GM19238 (cell line): ENCODE data around the gene SIRT6.
"Not testable (repeated sequence)": the region's sequence is repeated elsewhere in the genome, so short reads cannot be mapped to it uniquely, and the experiment has no call there.

ENCODE experiments used
- DNase-seq: peaks from one replicate; pipeline ENCODE4 v3.0.0; 2011; ENCODE audit warnings: low spot score; ENCODE audit not compliant: insufficient read length

The SIRT6 gene

DNA sequence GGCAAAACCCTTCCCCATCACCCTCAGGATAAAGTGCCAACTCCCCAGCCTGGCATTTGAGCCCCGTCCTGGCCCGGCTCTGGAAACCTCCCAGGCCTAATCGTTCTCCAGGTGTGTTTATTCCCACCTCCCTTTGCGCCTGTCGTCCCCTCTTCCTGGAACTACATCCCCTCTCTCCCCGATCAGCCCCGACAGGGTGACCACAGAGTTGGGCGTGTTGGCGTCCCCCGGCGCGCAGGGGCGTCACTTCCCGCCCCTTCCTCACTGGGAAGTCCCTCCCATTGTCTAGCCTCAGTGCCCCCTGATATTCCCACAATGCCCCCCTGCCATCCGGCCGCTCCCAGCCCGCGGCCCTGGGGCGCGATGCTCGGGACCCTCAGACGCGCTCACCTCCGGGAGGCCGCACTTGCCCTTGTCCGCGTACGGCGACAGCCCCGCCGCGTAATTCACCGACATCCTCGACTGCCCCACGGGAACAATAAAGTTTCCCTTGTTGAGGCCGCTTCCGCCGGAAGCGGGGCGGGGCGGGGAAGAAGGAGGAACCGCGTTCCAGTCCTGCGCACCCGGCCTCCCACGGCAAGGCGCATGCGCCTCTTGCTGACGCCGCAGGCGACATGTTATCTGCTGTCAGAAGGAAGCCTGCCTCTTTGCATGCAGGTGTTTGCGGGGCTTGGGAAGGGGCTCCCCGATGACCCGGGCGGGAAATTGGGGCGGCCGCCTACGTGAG, at the start of gene SIRT6, which contains the start of gene ANKRD24:
Gene SIRT6 (minus strand): TSS at position 480 of the 727 bp plus-strand sequence. CDS start 24 bp downstream, at position 456.
Gene ANKRD24 (plus strand): TSS at position 606 of the 727 bp plus-strand sequence. CDS start 3,737 bp downstream, outside the sequence.
- DNase-seq = peak; percentile 98

DNA sequence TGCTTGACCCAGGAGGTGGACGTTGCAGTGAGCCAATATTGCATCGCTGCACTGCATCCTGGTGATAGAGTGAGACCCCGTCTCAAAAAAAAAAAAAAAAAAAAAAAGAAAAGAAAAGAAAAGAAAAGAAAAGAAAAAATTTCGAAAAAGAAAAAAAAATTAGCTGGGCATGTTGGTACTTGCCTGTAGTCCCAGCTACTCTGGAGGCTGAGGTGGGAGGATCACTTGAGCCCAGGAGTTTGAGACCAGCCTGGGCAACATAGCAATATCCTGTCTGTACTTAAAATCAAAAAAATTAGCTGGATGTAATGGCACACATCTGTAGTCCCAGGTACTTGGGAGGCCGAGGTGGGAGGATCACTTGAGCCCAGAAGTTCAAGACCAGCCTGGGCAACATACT, 49.8 kb upstream of the SIRT6 start:
- DNase-seq = not testable (repeated sequence)

DNA sequence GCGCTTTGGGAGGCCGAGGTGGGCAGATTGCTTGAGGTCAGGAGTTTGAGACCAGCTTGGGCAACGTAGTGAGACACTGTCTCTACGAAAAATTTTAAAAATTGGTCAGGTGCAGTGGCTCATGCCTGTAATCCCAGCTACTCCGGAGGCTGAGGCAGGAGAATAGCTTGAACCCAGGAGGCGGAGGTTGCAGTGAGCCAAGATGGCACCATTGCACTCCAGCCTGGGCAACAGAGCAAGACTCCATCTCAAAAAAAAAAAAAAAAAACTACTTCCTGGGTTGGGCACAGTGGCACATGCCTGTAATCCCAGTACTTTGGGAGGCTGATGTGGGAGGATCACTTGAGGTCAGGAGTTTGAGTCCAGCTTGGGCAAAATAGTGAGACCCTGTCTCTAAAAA, 49.2 kb upstream of the SIRT6 start:
- not testable (repeated sequence) for DNase-seq

DNA sequence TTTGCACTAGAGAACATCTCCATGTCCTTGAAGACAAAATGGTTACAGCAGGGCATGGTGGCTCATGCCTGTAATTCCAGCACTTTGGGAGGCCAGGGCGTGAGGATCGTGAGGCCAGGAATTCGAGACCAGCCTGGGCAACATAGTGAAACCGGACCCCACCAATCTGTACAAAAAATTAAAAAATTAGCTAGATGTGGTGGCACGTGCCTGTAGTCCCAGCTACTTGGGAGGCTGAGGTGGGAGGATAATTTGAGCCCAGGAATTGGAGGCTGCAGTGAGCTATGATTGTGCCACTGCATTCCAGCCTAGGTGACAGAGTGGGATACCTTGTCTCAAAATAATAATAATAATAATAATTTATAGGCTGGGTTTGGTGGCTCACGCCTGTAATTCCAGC, 47.9 kb upstream of the SIRT6 start:
- not testable (repeated sequence) for DNase-seq

DNA sequence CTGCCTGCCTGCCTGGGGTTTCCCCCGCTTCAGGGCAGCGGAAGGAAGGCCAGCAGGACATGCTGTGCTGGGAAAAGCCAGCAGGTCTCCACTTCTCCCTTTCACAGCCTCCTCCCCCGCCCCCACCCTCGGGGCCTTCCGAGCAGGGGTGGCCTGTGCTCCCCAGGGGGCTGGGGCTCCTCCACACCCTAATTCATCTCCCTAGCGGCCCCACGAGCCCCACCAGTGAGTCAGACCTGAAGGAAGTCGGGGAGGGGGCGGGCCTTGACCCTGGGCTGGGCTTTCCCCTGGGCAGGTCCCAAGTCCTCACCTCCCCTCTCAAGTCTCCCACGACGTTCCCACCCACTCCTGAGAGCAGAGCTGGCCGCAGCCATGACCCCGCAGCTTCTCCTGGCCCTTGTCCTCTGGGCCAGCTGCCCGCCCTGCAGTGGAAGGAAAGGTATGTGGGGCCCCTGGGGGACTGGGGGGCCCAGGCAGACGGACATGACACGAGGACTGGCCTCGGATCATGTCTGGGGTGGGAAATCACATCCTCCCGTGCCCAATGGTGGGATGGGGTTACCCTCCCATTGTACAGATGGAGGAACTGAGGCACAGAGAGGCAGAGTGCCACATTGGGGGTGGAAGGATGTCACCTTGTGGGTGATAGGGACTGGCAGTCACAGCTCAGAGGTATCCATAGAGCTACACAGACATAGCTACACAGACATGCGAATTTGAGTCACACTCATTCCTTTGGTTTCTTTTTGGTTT, 47.0 kb upstream of the SIRT6 start, which contains the start of gene EBI3:
Gene EBI3 (plus strand): TSS at position 345 of the 753 bp plus-strand sequence. CDS start 28 bp downstream, at position 373.
- DNase-seq = peak; percentile 74

DNA sequence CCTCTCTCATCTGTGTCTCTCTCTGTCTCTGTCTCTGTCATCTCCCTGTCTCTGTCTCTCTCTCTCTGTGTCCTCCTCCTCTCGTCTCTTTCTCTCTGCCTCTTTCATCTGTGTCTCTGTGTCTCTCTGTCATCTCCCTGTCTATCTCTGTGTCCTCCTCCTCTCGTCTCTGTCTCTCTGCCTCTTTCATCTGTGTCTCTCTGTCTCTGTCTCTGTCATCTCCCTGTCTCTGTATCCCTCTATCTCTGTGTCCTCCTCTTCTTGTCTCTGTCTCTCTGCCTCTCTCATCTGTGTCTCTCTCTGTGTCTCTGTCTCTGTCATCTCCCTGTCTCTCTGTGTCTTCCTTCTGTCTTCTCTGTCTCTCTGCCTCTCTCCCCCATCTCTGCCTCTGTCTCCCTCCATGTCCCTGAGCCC, 46.4 kb upstream of the SIRT6 start:
- DNase-seq = no peak

DNA sequence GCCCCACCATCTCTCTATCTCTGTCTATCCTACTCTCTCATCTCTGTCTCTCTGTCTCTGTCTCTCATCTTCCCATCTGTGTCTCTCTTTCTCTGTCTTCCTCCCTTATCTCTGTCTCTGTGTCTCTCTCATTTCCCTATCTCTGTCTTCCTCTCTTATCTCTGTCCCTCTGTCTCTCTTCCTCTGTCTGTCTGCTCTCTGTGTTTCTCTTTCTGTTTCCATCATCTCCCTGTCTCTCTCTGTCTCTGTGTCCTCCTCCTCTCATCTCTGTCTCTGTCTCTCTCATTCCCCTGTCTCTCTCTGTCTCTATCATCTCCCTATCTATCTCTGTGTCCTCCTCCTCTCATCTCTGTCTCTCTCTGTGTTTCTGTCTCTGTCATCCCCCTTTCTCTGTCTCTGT, 45.4 kb upstream of the SIRT6 start:
- DNase-seq = no peak

DNA sequence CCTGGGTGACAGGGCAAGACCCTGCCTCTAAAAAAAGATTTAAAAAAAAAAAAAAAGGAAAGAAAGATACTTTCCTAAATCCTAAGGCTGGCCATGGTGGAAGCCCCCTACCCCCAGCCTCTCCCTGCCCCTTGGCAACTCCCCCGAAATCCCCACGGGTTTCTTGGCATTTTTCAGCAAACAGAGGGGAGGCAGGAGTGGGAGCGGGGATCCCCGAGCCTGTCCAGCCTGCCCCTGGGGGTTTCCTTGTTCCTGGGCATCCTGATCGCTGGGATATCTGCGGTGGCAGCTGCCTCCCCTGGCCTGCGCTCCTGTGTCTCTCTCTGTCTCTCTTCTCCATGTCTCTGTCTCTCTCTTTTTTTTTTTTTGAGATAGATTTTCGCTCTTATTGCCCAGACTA, 43.5 kb upstream of the SIRT6 start:
- DNase-seq = no peak

DNA sequence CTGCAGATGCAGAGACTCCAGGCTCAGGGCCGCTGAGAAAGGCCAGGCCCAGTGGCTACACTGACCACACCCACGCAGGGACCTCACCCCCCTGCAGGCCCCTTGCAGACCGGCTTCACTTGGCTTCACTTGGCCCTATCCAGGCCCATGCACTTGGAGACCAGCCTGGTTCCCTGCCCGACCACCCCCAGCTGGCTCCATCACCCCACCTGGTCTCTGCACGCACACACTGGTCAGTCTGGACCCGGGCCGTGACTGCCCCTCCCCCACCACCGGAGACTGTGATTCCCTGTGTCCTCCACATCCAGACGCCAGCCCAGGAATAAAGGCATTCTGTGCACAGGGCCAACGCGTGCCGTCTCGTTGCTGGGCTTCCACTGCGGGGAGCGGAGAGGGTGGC, 42.1 kb upstream of the SIRT6 start:
- DNase-seq = no peak

DNA sequence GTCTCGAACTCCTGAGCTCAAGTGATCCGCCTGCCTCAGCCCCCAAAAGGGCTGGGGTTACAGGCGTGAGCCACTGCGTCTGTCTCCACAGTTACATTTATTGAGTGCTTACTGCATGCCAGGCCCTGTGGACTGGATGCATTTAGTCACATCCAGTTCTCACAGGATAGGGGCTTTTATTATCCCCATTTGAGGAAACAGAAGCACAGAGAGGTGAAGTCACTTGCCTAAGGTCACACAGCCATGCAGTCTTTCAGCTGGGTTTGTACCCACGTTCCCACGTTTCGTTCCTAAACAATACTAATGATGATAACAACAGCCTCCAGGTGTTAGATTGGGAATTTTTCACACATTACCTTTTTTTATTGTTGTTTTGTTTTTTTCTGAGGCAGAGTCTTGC, 37.8 kb upstream of the SIRT6 start:
- no peak for DNase-seq

DNA sequence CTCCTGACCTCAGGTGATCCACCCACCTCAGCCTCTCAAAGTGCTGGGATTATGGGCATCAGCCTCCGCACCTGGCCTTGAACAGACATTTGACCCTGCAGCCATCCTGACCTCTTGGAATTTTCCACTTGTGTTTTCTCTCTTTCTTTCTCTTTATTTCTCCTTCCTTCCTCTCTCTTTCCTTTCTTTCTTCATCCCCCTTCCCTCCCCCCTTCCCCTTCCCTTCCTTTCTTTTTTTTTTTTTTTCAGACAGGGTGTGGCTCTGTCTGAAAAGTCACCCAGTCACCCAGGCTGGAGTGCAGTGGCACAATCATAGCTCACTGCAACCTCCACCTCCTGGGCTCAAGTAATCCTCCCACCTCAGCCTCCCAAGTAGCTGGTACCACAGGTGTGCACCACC, 36.2 kb upstream of the SIRT6 start:
- DNase-seq = not testable (repeated sequence)

DNA sequence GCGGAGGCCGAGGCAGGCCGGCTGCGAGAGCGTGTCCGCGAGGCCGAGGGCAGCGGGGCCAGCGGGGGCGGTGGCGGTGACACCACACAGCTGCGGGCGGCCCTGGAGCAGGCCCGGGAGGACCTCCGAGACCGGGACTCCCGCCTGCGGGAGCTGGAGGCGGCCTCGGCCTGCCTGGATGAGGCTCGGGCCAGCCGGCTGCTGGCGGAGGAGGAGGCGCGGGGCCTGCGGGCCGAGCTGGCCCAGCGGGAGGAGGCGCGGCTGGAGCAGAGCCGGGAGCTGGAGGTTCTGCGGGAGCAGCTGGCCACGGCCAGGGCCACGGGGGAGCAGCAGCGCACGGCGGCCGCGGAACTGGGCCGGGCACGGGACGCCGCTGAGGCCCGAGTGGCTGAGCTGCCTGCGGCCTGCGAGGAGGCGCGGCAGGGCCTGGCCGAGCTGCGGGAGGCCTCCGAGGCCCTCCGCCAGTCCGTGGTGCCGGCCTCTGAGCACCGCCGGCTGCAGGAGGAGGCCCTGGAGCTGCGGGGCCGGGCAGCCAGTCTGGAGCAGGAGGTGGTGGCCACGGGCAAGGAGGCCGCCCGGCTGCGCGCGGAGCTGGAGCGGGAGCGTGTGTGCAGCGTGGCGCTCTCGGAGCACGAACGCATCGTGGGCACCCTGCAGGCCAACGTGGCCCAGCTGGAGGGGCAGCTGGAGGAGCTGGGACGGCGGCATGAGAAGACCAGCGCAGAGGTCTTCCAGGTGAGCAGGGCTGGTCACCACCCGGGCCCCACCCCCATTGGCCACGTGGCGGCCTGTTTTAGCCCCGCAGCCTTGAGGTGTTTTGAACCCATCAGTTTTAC, 35.3 kb upstream of the SIRT6 start:
- no peak for DNase-seq

DNA sequence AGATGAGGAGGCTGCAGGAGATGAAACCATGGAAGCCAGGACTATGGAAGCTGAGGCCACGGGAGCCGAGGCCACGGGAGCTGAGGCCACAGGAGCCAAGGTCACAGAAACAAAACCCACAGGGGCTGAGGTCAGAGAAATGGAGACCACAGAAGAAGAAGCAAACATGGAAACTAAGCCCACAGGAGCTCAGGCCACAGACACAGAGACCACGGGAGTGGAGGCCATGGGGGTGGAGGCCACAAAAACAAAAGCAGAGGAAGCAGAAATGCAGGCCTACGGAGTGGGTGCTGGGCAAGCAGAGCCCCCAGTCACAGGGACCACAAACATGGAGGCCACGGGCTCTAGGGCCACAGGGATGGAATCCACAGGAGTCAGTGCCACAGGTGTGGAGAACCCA, 34.5 kb upstream of the SIRT6 start:
- no peak for DNase-seq

DNA sequence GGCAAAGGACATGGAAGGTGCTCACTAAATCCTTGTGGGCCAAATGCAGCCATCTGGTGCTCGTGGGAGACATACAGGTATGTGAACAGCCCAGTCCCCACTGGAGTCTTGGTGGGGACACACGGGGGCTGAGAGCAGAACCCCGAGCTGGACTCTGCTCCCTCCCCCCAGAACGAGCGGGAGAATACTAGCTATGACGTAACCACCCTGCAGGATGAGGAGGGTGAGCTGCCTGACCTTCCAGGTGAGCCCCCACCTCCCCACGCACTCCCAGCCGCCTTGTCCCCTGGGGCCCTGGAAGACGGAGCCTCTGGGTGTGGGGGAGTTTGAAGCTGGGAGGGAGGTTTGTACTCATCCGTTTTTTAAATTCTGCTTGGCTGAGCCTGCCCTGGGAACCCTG, 33.4 kb upstream of the SIRT6 start:
- no peak for DNase-seq

DNA sequence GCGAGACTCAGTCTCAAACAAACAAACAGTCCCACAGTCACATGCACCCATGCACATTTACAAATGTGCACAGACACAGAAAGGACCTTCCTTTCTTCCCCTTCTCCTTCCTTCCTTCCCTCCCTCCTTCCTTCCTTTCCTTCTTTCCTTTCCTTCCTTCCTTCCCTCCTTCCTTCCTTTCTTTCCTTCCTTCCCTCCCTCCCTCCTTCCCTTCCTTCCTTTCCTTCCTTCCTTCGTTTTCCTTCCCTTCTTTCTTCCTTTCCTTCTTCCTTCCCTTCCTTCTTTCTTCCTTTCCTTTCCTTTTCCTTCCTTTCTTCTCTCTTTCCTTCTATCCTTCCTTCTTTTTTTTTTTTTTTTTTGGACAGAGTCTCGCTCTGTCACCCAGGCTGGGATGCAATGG, 30.8 kb upstream of the SIRT6 start:
- no peak for DNase-seq

DNA sequence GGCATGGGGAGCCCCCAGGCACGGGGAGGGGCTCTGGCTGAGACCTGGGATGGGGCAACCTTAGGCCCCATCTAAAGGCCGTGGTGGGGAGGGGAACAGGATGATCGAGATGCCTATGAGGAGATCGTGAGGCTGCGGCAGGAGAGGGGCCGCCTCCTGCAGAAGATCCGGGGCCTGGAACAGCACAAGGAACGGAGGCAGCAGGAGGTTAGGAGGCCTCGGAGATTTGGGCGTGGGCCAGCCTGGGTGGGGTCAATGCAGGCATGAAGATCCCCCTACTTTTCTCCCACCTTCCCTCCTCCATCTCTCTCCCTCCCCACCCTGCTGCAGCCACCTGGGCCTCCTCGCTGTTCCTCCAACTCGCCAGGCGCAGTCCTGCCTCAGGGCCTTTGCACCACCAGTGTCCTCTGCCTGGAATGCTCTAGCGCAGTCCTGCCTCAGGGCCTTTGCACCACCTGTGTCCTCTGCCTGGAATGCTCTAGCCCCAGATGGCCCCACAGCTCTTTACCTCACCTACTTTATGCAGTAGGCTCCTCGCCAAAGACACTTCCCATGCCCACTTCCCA, 27.9 kb upstream of the SIRT6 start:
- DNase-seq = no peak

DNA sequence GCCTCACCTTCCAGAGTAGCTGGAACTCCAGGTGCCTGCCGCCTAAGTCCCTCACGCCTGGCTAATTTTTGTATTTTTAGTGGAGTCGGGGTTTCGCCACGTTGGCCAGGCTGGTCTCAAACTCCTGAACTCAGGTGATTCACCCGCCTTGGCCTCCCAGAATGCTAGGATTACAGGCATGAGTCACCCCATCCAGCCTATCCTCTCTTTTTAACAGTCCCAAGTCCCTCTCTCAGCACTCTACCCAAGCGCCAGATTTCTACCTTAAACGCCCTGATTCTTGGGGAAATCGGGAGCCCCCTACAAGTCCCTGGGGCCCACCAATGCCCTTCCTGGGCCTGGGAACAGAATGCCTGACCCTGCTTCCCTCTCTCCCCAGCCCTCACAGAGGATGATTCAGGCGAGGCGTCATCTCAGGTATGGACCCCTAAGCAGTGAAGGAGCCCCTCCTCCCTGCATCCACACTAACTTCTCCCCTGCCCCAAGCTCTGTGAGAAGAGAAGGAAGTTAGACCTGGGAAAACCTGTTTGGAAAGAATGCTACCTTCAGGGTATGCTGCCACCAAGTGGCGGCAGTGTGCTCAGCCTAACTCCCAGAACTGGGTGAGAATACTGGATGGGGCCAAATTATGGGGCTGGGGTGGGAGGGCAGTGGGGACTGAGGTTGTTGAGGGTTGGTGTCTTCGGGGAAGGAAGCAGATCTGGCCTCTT, 26.2 kb upstream of the SIRT6 start:
- no peak for DNase-seq

DNA sequence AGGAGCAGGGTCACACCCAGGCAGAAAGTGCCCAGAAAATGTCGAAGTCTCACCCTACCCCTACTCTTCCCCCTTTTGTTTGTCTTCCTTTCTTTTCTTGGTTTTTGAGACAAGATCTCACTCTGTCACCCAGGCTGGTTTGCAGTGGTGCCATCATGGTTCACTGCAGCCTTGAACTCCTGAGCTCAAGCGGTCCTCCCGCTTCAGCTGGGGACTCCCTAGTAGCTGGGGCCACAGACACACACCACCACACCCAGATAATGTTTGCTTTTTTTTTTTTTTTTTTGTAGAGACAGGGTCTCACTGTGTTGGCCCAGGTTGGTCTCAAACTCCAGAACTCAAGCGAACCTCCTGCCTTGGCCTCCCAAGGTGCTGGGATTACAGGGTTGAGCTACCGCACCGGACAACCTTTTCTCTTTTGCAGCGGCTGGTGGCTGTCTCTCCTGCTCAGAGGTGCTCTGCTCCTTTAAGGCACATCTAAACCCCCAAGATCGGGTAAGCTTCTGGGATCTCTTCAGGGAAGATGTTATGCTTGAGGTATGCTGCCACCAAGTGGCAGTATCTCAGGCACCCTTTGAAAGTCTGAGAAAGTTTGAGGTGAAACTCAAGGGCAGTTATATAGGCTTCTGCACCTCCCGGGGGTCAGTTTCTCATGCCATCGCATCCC, 24.6 kb upstream of the SIRT6 start:
- no peak for DNase-seq

DNA sequence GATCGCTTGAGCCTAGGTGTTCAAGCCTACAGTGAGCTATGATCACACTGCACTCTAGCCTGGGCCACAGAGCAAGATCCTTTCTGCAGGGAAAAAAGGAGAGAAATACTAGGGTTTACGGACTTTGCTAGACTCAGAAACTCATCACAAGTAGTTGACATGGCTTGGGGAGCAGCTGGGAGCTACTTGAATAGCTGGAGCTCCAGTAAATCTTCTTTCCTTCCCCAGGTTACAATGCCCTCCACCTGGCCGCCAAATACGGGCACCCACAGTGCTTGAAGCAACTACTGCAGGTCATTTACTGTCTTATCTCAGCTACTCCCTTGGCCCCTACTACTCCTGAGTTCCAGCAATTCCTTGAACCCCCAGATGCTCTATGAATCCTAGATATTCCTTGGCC, 19.4 kb upstream of the SIRT6 start:
- DNase-seq = no peak

DNA sequence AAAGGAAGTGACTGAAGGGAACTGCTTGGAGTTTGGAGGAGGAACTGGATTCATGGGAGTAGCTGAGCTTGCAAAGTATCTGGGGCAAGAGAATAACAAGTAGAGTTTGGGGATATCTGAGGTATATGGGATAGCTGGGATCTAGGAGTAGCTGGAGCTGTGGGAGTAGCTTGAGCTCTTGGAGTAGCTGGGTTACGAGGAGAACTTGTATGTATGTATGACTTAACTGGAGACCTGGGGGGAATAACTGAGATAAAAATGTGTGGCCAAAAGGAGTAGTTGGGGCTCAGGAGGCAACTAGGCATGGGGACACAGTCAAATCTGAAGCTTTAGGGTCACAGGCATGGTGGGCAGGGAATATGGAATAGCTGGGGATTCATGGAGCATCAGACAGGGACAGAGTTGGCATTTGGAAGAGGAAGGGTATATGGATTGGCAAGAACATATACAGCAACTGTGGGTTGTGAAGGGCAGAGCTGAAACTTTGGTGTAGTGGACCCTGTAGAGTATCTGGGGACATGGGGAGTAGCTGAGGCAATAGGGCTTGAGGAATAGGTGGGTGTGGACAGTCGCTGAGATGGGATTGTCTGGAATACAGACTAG, 18.7 kb upstream of the SIRT6 start:
- DNase-seq = no peak
